Measurements from ENCODE around the gene LEF1. TPM values are rescaled to one million over a fixed set of nuclear protein-coding genes. Genes with fewer than 3 reads are reported as not detected.

Gene LEF1
- total RNA-seq, 6 donors from 2014 or later: 3.3 to 10.0 (median 5.6) TPM

GRCh38 chr4:108003982-108004515 lies 164.7 kb downstream of the LEF1 start:
- no peaks in the 10 kb centered on the region for H3K27me3 ChIP-seq
- no peak for DNase-seq
- no peak for TF ChIP-seq POLR2AphosphoS5 (IDR thresholded peaks at IDR 0.05)
- no peak for TF ChIP-seq POLR2A (IDR thresholded peaks at IDR 0.05)
- no peak for TF ChIP-seq EP300 (IDR thresholded peaks at IDR 0.05)
- no peak for TF ChIP-seq CTCF (IDR thresholded peaks at IDR 0.05)
- no peak for ATAC-seq (ENCODE audit: low FRiP score in 2 of 2)
- no peaks in the 10 kb centered on the region for H3K36me3 ChIP-seq
- H3K9me3 ChIP-seq: no peaks in the 10 kb centered on the region
- H3K4me1 ChIP-seq: peaks cover 0 to 3% (median 2%) of the 10 kb centered on the region in 4 donors
- H3K27ac ChIP-seq: no peak overlapping the region
- H3K4me3 ChIP-seq: no peak overlapping the region
- WGBS, 2 donors: 88 to 93% methylated on average over 4 of the region's 4 CpGs

- TF ChIP-seq EP300 (IDR thresholded peaks at IDR 0.05) (no peak), POLR2AphosphoS5 (IDR thresholded peaks at IDR 0.05) (no peak), POLR2A (IDR thresholded peaks at IDR 0.05) (no peak), CTCF (IDR thresholded peaks at IDR 0.05) (no peak)
- Histone ChIP-seq H3K9me3 (no peaks in the 10 kb centered on the region), H3K27ac (no peak overlapping the region), H3K4me1 (peaks cover 7 to 14% (median 13%) of the 10 kb centered on the region in 4 donors), H3K36me3 (no peaks in the 10 kb centered on the region), H3K27me3 (no peaks in the 10 kb centered on the region), H3K4me3 (no peak overlapping the region)
- DNase-seq: no peak
- 92 to 97% methylated on average over 3 of the region's 3 CpGs for WGBS, 2 donors
- ATAC-seq (ENCODE audit: low FRiP score in 2 of 2): no peak
Measured at GRCh38 chr4:108001540-108002135, 167.1 kb downstream of the LEF1 start.

GRCh38 chr4:107999932-108000539 lies 168.7 kb downstream of the LEF1 start:
- Histone ChIP-seq H3K36me3 (no peaks in the 10 kb centered on the region), H3K27ac (no peak overlapping the region), H3K4me3 (no peak overlapping the region), H3K27me3 (no peaks in the 10 kb centered on the region), H3K9me3 (no peaks in the 10 kb centered on the region), H3K4me1 (peaks cover 7 to 16% (median 13%) of the 10 kb centered on the region in 4 donors)
- 66 to 74% methylated on average over 2 of the region's 2 CpGs for WGBS, 2 donors
- DNase-seq (peak in 1 of 2 donors; percentile 53), ATAC-seq (ENCODE audit: low FRiP score in 2 of 2) (no peak)
- peak in 1 of 2 donors; percentile 26 for TF ChIP-seq POLR2AphosphoS5 (IDR thresholded peaks at IDR 0.05)
- no peak for TF ChIP-seq POLR2A (IDR thresholded peaks at IDR 0.05)
- peak in 2 of 4 donors; percentile 17 to 96 for TF ChIP-seq EP300 (IDR thresholded peaks at IDR 0.05)

GRCh38 chr4:107997794-107998193 lies 170.9 kb downstream of the LEF1 start:
- Histone ChIP-seq H3K9me3 (no peaks in the 10 kb centered on the region), H3K27ac (peak overlapping the region; percentile 21 to 52 (median 46)), H3K27me3 (no peaks in the 10 kb centered on the region), H3K4me1 (peaks cover 7 to 33% (median 22%) of the 10 kb centered on the region in 4 donors), H3K36me3 (no peaks in the 10 kb centered on the region), H3K4me3 (no peak overlapping the region)
- no peak for ATAC-seq (ENCODE audit: low FRiP score in 2 of 2)
- WGBS, 2 donors: 96 to 100% methylated on average over 2 of the region's 2 CpGs
- no peak for DNase-seq
- no peak for TF ChIP-seq POLR2A (IDR thresholded peaks at IDR 0.05)
- TF ChIP-seq POLR2AphosphoS5 (IDR thresholded peaks at IDR 0.05): no peak
- TF ChIP-seq CTCF (IDR thresholded peaks at IDR 0.05): no peak
- TF ChIP-seq EP300 (IDR thresholded peaks at IDR 0.05): no peak

Other genes with a start within 250 kb of the LEF1 start
- 1 to 10 TPM; 3.1 to 8.3 (median 6.1) TPM for gene CYP2U1, start 237.4 kb downstream of the LEF1 start, total RNA-seq
- 10 to 100 TPM; 27.2 to 57.1 (median 36.1) TPM for gene HADH, start 179.0 kb downstream of the LEF1 start, total RNA-seq